ENCODE results near the gene GOSR1. TPM values are rescaled to one million over a fixed set of nuclear protein-coding genes. Genes with fewer than 3 reads are reported as not detected.
"Not testable (repeated sequence)": the region's sequence is repeated elsewhere in the genome, so short reads cannot be mapped to it uniquely, and the experiment has no call there.

The GOSR1 gene
- total and polyA plus RNA-seq, 11 donors = 8.9 to 39.7 (median 29.8) TPM

- no peak overlapping the region for H3K27ac ChIP-seq
- DNase-seq (peak in 1 of 5 donors; percentile 35), ATAC-seq (no peak)
- H3K4me1 ChIP-seq = peaks cover 0 to 3% (median 0%) of the 10 kb centered on the region in 12 donors
- TF ChIP-seq CTCF (IDR thresholded peaks at IDR 0.05) (no peak), POLR2A (IDR thresholded peaks at IDR 0.05) (no peak)
- no peak overlapping the region for H3K4me3 ChIP-seq
- WGBS, 4 donors = 80 to 89% (median 82%) methylated on average over 4 to 7 of the region's 7 CpGs
- intact Hi-C loops (cut with DNase I) = loop anchor here in 1 of 10 donors (10.0 kb wide), 1 partner anchor 215 kb away; no protein-coding TSS in a partner anchor
- H3K36me3 ChIP-seq = no peaks in the 10 kb centered on the region
- no peaks in the 10 kb centered on the region for H3K9me3 ChIP-seq
- no peaks in the 10 kb centered on the region for H3K27me3 ChIP-seq
Observed at GRCh38 chr17:30559656-30560055, 82.4 kb downstream of the GOSR1 start.

GRCh38 chr17:30560117-30561026 lies 83.2 kb downstream of the GOSR1 start:
- peak in 1 of 5 donors; percentile 43 for DNase-seq
- H3K4me1 ChIP-seq; H3K27me3 ChIP-seq; H3K4me3 ChIP-seq; H3K27ac ChIP-seq; ATAC-seq; intact Hi-C loops (cut with DNase I); H3K9me3 ChIP-seq; H3K36me3 ChIP-seq: not testable (repeated sequence)
- 70 to 87% (median 80%) methylated on average over 6 to 8 of the region's 8 CpGs for WGBS, 4 donors

- WGBS, 4 donors = 74 to 100% (median 82%) methylated on average over 1 of the region's 1 CpG
- ATAC-seq; intact Hi-C loops (cut with DNase I); DNase-seq; H3K9me3 ChIP-seq; H3K4me1 ChIP-seq; H3K27ac ChIP-seq; H3K4me3 ChIP-seq; H3K36me3 ChIP-seq; H3K27me3 ChIP-seq: not testable (repeated sequence)
Observed at GRCh38 chr17:30561766-30562165, 84.6 kb downstream of the GOSR1 start.

- H3K27ac ChIP-seq; H3K4me3 ChIP-seq; H3K4me1 ChIP-seq; H3K27me3 ChIP-seq; intact Hi-C loops (cut with DNase I); ATAC-seq; H3K36me3 ChIP-seq; H3K9me3 ChIP-seq; DNase-seq: not testable (repeated sequence)
- 49 to 57% (median 52%) methylated on average over 9 of the region's 9 CpGs for WGBS, 4 donors
Observed at GRCh38 chr17:30563131-30563904, 86.1 kb downstream of the GOSR1 start.

GRCh38 chr17:30563905-30564390 lies 86.7 kb downstream of the GOSR1 start:
- H3K9me3 ChIP-seq; H3K4me1 ChIP-seq; H3K27me3 ChIP-seq; H3K4me3 ChIP-seq; intact Hi-C loops (cut with DNase I); ATAC-seq; H3K36me3 ChIP-seq; DNase-seq; H3K27ac ChIP-seq: not testable (repeated sequence)
- WGBS, 4 donors = 66 to 70% (median 67%) methylated on average over 7 of the region's 7 CpGs

- ATAC-seq; intact Hi-C loops (cut with DNase I); H3K36me3 ChIP-seq: not testable (repeated sequence)
Observed at GRCh38 chr17:30564422-30565072, 87.3 kb downstream of the GOSR1 start.

More at GRCh38 chr17:30564422-30565072, 87.3 kb downstream of the GOSR1 start:
- H3K27ac ChIP-seq, H3K27me3 ChIP-seq, H3K4me1 ChIP-seq, H3K4me3 ChIP-seq, H3K9me3 ChIP-seq, DNase-seq: not testable (repeated sequence)
- 44 to 54% (median 50%) methylated on average over 11 to 13 of the region's 13 CpGs for WGBS, 4 donors
